ENCODE measurements around the gene UQCR11.
A peak's percentile ranks its signal among the peaks of the same experiment; 100 is the strongest.

The UQCR11 gene

DNA sequence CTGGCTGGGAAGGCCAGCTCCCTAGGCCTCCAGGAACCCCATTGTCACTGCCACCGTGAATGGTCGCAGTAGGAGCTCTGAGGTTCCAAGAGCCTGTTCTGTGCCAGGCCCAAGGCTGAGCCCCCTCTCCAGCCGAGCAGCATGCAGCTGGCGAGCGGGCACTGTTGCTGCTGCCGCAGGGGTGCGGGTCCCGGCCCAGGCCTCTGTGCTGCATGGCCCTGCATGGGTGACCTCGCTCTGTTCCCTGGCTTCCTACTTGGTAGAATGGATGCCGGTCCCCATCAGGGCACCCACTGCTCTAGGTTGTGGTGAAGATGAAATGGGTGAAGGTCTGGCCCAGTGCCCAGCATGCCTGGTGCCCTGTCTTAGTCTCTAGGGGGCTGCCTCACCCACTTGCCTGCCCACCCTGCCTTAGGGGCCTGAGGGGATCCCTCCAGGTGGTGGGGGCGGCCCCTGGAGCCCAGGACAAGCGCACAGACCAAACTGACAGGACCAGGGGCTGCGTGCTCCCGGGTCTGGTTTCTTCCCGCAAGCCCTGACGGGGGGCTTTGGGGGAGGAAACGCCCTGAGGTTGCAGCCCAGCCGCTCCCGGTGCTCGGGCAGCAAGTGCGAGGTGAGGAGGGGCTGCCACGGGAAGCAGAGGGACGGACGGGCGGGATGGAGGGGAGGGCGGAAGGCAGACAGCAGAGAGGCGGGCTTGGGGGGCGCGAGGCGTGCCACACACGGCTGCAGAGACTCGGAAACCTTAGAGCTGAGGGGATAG, 8.7 kb upstream of the UQCR11 start:
- DNase-seq: no peak

DNA sequence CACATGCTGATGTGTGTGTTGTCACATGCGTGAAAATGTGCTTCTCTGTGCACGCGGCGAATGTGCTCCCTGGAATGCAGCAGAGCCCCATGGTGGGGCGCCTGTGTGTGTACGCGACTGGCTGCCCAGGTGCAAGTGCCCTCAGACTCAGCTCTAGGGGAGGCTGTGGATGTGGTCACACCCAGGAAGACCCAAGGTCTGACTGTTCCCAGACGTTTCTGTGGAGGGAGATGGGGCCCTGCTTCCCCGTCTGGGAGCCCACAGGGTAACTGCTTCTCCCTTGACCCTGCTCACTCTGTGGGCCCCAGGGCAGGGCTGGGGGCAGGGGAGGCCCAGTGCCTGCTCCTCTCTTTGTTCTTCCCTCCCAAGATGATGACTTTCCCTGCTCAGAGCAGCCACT, 7.9 kb upstream of the UQCR11 start:
- DNase-seq: no peak

DNA sequence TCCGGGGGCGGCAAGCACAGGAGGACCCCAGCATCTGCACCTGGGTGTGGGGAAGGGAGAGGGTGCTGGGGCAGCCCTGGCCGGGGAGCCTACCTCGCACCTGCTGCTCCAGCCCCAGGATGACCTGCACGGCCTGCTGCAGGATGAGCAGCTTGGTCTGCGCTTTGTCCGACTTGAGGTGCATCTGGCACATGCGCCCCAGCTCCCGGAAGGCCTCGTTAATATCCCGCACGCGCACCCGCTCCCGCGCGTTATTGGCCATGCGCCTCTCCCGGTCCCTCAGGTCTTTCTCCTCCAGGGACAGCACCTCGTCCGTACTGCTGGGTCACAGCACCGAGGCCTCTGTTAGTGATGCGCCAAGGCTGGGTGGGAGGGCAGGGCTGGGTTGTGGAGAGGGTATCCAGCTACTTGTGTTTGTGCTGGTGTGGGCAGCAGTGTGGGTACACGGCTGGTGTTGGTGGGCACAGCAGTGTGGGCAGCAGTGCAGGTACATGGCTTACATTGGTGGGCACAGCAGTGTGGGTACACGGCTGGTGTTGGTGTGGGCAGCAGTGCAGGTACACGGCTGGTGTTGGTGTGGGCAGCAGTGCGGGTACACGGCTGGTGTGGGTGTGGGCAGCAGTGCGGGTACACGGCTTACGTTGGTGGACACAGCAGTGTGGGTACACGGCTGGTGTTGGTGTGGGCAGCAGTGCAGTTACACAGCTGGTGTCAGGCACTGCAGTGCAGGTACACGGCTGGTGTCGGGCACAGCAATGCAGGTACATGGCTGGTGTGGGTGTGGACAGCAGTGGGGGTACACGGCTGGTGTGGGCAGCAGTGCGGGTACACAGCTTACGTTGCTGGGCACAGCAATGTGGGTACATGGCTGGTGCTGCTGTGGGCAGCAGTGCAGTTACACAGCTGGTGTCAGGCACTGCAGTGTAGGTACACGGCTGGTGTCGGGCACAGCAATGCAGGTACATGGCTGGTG, 7.1 kb upstream of the UQCR11 start:
- DNase-seq: no peak

DNA sequence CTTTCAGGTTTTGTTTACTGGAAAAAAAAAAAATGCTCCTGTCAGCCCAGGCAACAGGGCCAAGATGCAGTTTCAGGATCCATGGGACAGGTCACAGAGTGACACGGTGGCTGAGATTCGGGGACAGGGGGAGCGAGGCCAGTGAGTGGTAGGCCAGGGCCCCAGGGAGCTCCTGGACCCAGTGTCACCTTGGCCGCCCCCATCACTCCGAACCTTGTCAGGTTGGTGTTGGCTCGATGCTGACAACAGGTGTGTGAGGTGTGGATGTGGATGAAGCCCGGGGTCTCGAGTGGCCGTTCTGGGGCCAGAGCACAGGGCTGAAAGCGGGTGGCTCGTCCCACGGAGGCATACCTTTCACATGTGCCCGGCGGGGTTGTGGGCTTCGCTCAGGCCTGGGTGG, 6.1 kb upstream of the UQCR11 start:
- DNase-seq: no peak

DNA sequence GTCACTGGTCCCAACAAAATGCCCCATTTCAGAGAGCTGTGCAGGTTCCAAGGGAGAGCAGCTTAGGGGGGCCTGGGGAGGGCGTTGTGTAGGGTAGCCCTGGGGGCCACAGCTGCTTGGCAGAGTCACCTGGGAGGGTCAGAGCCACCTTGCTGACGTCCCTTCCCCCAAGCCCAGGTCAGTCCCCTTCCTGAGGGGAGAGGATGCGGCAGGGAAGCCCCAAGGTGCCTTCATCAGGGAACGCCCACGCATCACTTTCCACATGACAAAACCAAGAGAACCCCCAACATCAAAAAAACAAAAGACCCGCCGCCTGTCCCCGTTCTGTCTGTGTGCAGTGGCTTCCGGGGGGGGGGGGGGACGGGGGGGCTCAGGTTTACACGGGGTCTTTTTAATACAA, 5.3 kb upstream of the UQCR11 start:
- DNase-seq: no peak

DNA sequence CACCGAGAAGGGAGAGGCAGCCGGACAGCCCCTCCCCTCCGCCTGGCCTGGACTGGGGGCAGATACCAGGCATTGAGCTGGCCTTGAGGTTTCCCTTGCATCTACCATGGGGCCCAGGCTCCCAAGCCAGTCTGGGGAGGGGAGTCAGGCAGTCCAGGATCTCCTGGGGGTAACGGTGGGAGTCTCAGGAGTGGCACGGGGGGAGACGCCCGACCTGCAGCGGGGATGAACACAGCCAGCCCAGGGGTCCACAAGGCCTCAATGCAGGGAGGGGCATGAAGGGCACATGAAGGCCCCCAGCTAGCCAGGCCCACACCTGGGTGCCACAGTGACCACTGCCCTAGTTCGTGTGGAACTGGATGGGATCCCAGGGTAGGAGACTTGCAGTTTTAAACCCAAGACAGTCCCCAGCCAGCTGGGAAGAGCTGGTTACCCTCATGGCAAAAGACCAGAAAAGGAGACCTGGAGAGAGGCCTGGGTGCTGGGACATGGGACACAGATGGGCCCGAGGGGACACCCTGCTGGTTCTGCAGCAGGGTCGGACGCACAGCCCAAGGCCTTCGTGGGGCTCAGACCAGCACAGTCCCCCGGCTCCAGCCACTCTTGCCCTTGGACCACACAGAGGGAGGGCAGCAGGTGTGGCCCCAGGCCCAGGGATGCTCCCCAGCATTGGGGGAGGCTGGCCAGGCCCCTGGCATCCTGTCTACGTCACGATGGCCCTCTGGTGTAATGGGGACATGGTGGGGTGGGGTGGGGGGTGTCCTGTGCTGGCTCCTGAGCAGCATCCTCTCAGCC, 4.6 kb upstream of the UQCR11 start:
- DNase-seq: no peak

DNA sequence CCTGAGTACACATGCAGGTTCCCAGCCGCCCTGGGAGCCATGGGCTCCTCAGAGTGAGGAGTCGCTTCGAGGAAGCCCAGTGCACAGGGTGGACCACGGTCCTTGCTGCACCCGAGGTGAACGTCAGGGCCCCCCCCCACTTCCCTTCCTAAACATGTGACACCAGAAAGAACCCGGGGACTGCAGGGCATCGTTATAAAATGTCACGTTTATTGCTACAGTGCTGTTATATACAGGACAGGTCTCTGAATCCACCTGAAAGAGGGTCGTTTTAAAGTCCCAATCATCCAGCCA, 3.8 kb upstream of the UQCR11 start:
- DNase-seq: no peak

DNA sequence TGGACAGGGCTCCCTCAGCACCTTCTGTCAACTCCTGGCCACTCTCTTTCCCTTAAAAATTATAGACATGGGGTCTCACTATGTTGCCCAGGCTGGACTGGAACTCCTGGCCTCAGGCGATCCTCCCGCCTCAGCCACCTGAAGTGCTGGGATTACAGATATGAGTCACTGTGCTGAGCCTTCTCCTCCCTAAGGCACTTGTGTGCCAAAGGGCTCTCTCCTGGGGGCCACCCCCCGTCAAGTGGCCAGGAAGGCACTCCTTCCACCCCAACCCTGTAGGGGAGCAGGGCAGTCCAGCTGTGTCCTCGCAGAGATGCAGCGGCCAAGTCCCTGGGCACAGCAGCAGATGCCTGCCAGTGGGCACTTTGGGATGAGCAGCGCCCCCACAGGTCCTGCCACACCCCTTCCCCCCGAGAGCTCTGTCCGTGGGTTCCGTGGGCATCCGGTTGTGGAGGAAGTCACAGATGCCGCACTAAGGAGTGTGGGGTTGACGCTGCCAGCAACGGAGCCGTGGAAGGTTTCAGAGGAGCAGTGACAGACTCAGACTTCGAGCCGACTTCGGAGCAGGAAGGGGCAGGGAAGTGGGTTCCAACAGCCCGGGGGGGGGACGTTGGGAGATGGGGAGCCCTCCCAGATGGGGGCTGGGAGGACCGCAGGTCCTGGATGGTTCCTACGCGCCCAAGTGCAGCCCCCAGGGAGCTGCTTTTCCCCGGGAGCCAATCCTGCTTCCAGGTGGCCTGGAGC, 3.3 kb upstream of the UQCR11 start:
- no peak for DNase-seq

DNA sequence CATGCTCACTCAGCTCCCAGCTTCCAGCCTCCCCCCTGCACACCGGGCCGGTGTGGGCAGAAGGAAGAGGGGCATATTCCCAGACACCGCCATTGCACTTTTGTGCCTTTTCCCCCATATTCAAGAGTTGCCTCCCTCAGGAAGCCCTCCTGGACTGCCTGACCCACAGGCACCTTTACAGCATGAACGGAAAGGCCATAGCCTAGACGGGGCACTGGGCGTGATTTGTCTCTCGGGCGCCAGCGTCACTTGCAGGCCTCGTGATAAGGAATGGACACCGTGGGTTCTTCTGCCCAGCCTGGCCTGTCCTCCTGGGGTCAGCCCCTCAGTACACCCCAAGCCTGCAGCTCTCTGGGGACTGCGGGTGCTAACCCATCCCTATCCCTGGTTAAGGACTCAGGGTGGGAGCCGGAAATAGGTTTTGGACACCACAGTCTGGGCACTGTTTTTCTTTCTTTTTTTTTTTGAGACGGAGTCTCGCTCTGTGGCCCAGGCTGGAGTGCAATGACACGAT, 933 bp upstream of the UQCR11 start:
- DNase-seq: no peak

DNA sequence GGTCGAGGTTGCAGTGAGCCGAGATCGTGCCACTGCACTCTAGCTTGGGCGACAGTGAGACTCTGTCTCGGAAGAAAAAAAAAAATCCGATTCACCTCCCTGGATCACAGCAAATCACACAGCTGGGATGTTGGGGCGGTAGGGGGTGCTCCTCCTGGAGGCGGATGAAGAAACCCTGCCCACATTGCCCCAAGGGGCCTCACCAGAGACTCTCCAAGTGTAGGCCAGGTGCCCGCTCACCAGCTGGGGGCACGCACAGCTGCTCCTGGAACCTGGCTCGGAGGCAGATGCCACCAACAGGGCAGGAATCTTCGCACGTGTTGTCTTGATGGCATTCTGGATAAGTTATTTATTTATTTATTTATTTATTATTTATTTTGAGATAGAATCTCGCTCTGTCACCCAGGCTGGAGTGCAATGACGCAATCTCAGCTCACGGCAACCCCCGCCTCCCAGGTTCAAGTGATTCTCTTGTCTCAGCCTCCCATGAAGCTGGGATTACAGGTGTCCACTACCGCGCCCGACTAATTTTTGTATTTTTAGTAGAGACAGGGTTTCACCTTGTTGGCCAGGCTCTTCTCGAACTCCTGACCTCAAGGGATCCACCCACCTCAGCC, 3.1 kb downstream of the UQCR11 start:
- no peak for DNase-seq

DNA sequence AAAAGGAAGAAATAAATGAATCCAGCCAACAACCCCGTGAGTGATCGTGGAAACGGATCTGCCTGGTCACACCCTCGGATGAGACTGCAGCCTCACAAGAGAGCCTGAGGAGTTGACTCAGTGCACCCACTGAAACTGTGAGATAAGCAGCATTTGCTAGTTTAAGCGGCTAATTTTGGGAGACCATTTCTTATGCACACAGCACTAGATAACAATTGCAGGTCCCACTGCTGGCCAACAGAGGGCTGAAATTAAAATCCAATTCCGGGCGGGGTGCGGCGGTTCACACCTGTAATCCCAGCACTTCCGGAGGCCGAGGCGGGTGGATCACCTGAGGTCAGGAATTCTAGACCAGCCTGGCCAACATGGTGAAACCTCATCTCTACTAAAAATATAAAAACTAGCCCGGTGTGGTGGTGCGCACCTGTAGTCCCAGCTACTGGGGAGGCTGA, 3.6 kb downstream of the UQCR11 start:
- no peak for DNase-seq

DNA sequence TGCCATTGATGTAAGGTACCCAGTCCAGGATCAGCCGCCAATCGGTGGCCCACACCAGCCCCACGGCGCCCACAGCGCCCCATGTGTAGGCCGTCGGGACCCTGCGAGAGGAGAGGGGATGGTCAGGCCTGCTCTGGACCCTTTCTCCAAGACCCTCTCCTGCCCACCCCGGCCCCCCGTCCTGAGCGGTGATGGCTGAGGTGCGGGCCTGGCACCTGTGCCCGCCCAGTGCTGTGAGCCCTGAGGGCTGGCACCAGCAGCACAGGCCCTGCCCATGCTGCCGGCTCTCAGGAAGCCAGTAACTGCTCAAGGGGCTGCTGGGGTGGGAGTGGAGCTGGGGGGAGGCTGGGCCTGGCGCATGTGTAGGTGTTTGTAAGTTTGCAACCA, 5.8 kb downstream of the UQCR11 start:
- no peak for DNase-seq

DNA sequence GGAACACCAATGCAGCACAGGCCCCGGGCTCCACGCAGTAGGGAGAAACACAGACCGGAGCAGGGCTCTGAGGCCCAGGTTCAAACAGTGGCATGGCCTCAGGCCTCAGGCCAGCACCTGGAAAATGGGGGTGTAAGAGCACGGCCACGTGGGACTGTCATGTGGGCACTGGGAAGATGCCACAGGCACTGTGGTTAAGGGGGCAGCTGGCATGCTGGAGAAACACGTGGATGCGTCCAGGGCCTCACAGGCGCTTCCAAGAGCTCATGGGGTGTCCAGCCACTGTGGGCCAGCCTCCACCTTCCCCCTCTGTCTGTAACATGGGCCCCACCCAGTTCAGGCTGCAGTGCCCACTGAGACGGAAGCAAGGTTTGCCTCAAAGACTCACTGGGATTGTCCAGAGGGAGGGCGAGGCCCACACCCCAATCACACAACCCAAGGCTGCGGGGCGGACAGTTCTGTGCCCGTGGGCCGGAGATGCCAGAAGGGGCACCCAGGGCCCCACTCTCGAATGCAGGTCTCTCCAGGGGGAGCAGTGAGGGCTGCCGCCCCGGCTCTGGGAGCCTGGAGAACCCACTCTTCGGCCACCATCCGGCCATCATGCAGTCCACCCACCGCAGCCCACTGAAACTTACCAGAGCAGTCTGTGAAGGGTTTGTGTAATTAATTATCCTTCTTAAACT, 6.3 kb downstream of the UQCR11 start:
- no peak for DNase-seq

DNA sequence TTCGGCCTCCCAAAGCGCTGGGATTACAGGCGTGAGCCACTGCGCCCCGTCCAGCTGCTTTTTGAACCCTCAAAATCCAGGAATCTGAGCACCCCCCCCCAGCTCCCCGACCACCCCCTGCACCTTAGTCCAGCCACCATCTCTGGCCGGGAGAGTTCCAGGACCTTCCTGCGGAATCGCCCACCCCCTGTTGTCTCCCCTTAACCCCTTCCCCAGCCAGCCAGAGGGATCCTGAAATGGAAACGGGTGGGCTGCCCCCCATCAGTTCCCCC, 11.8 kb downstream of the UQCR11 start:
- DNase-seq: no peak

DNA sequence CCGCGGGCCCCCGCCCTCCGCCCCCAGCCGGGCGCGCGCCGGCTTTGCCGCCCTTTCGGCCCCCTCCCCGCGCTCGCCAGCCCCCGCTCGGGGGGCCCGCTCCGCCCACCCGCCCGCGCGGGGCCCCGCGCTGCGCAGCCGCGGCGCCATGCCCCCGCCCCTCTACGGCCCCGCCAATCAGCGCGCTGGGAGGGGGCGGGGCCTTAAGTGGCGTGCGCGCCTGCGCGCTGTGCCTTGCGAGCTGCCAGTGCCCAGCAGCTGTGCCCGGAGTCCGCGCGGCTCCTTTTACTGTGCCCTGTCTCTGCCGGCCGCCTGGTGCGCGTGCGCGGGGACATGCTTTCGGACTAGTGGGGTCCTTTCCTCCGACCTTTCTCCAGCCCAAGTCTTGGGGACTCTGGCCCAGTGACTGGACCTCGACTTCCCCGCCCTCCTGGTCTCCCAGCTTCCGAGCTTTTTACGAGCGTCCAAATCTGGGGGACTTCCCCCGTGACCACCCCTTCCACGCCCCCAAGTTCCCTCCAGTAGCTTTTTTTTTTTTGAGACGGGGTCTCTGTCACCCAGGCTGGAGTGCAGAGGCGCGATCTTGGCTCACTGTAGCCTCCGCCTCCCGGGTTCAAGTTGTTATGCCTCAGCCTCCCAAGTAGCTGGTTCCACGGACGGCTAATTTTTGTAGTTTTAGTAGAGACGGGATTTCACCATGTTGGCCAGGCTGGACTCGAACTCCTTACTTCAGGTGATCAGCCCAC, 12.3 kb downstream of the UQCR11 start, which contains the start of gene MBD3:
Gene MBD3 (minus strand): TSS at position 111 of the 746 bp plus-strand sequence. CDS start 234 bp downstream, outside the sequence.
- DNase-seq: peak; percentile 73 to 84 (median 79)

DNA sequence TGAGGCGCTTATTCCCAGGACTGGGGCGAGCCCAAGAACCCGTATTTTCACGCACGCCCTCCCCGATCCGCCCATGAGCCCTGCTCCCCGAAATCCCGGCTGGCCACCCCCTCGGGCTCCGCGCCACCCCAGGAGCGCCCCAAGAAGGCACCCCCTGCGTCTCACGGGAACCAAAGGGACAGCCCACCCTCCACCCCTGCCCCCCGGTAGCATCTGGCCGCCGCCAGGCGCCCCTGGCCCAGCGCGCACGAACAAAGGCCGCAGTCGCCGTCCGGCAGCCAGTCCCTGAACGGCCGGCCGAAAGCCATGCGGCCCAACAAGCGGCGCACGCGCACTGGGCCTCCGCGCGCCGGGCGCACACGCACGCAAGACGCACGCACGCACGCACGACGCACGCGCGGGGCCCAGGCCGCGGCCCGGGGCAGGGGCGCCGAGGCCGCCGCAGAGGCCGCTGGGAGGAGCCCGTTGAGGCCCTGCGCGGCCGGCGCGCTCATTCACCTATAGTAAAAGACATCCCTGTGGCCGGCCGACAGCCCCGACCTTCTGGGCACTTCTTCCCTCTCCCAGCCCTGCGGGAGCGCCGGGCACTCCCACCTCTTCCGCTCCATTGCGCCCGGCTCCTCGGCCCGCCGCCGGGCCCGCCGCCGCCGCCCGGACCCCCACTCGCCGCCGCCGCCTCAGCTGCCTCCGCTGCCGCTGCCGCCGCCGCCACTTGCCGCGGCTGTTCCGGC, 13.1 kb downstream of the UQCR11 start:
- peak; percentile 67 to 77 (median 75) for DNase-seq

DNA sequence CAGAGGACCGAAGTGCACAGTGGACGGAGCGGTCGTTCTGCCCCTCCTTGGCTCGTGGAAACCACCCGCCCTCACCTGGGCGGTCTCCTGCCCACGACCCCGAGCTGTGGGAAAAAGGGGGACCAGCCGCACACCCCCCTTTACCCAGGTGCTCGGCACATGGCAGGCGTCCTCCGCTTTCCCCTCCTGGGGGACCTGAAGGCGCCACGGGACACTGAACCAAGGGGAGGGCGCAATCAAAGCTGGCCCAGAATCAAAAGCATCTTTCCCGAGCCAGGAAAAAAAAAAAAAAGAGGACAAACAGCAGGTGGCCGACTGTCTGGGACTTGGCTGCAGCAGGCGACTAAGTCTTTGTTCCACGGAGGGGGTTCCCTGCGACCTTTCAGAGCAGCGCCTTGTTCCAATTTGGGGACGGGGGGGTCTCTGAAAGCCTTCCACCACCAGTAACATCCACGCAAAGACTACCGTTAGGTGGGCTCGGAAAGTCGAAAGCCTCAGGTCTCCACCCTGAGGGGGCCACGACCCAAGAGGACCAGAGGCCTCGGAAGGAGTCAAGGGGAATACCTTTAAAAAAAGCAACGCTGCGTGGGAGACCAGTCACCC, 13.7 kb downstream of the UQCR11 start:
- DNase-seq: no peak

DNA sequence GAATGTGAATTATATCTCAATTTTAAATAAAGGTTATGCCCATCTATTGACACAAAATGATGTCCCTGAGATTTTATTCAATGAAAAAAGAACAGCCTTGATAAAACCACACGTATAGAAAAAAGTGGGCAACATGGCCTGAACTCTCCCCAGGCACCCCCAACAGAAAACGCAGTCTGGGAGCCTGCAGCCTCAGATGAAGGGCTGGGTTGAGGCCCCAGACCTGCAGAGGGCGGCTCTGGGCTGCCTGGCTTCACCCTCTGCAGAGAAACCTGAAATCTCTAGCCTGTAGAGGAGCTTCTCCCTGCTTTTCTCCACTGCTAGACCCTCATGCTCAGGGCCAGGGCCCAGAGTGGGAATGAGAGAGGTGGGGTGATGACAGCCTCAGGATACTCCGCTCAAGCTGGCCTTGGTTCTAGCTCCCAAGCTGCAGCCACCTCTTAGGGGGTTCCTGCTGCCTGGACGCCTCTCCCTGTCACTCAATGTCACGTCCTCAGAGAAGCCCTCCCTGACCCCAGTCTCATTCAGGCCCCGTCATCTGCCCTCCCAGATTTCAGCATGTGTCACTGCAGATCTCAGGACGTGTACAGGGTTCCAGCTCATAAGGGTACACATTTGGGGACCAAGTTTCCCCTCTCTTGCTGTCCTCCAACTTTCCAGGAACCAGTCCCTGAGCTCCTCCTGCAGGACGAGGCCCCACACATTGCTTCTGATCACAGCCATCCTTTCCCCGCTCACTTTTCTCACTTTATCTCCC, 14.4 kb downstream of the UQCR11 start:
- DNase-seq: no peak

DNA sequence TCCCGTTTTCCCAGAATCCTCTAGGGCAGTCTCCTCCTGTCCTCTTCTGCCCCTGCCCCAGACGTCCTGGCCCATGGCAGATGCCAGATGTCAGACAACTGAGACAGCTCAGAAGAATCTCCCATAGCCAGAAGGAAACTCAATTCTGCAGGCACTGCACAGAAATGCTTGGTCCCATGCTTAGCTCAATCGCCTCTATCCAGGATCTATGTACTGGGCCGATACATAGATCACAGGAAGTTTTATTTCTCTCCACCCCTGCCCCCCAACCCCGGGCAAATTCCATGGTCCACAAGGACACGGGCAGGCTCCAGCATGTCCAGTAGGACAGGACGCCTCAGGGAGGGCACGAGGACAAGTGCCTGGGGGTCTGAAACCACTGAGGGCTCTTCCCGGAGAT, 17.4 kb downstream of the UQCR11 start:
- DNase-seq: no peak

Measured in activated CD4-positive, CD25-positive, alpha-beta regulatory T cell (primary cell).